IgD-negative memory B cell (primary cell): ENCODE measurements around the gene NTNG1. TPM values are rescaled to one million over a fixed set of nuclear protein-coding genes. Genes with fewer than 3 reads are reported as not detected.

Experiments
- H3K27ac Mint-ChIP-seq, 3 donors: one replicate each; pipeline ENCODE4 v1.8.0; 2020 to 2022; ENCODE audit warnings: mild to moderate bottlenecking in 3 of 3, mixed read lengths in 3 of 3, moderate library complexity in 1 of 3
- H3K27me3 Mint-ChIP-seq: one replicate; pipeline ENCODE4 v1.8.0; 2021; ENCODE audit warnings: mixed read lengths
- H3K36me3 Mint-ChIP-seq: one replicate; pipeline ENCODE4 v1.8.0; 2020; ENCODE audit warnings: mild to moderate bottlenecking, mixed read lengths
- H3K4me1 Mint-ChIP-seq, 3 donors: one replicate each; pipeline ENCODE4 v1.8.0; 2020 to 2022; ENCODE audit warnings: mixed read lengths in 3 of 3, mild to moderate bottlenecking in 1 of 3
- H3K4me3 Mint-ChIP-seq, 4 donors: one replicate each; pipeline ENCODE4 v1.8.0; 2020 to 2022; ENCODE audit warnings: mild to moderate bottlenecking in 4 of 4, mixed read lengths in 4 of 4, moderate library complexity in 3 of 4
- H3K9me3 Mint-ChIP-seq, 3 donors: one replicate each; pipeline ENCODE4 v1.8.0; 2020 to 2021; ENCODE audit warnings: mixed read lengths in 3 of 3, mild to moderate bottlenecking in 1 of 3
- polyA plus RNA-seq: library from polyadenylated mRNA; unstranded; fragments of 300-500 nt; fragmentation: Illumina TruSeq; gene quantifications from one replicate; pipeline ENCODE4 v1.2.3, GENCODE V29; 2021

NTNG1 gene
- polyA plus RNA-seq, 1 donor from 2014 or later = 6.5 TPM

DNA sequence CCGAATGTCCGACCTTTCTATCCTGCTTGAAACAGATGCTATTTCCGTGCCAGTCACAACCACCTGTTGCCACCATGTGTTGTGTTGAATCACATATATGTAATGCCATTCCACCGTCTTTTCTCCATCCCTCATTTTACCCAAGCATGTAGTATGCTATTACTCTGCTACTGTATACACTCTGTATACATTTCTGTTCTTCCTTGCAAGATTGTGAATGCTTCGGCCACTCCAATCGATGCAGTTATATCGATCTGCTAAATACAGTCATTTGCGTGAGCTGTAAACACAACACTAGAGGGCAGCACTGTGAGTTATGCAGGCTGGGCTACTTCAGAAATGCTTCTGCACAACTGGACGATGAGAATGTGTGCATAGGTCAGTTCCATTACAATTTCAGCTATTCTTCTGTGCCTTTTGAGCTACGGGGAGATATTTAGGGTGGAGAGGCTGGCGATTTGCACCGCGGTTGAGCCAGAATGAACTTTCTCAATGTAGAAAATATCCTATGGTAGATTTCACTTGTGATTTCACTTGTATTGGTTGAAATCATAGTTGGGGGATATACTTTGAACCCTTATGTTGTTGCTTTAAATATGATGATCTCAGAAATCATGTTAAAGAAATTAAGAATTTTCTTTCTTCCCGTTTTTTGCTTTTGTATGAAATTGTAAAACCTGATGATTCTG lies 289.8 kb downstream of the NTNG1 start:
- Mint-ChIP-seq H3K27ac (no peak overlapping the region), H3K36me3 (no peaks in the 10 kb centered on the region), H3K4me3 (peak overlapping the region in 1 of 4 donors; percentile 23), H3K4me1 (peaks cover 18 to 24% (median 21%) of the 10 kb centered on the region in 3 donors), H3K27me3 (no peaks in the 10 kb centered on the region), H3K9me3 (no peaks in the 10 kb centered on the region)

DNA sequence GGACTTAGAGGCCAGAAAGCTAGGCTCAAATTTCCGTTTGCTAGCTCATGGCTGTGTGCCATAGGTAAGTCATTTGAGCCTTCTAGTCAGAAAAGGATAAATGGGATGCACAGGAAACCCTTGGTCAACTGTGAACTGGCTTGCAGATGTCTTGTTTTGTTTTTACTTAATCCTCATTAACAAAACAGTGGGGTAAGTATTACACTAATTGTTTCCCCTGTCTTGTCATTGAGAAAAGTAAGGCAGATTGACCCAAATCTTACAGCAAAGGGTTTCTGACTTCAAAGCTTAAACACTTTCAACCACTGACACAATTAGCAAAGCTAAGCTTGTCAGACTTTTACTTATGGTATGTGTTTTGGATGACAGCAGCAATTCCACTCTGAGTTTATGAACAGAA lies 291.3 kb downstream of the NTNG1 start:
- no peak overlapping the region for H3K4me3 Mint-ChIP-seq
- no peak overlapping the region for H3K27ac Mint-ChIP-seq
- H3K36me3 Mint-ChIP-seq = no peaks in the 10 kb centered on the region
- no peaks in the 10 kb centered on the region for H3K27me3 Mint-ChIP-seq
- H3K9me3 Mint-ChIP-seq = no peaks in the 10 kb centered on the region
- peaks cover 24 to 29% (median 27%) of the 10 kb centered on the region in 3 donors for H3K4me1 Mint-ChIP-seq

DNA sequence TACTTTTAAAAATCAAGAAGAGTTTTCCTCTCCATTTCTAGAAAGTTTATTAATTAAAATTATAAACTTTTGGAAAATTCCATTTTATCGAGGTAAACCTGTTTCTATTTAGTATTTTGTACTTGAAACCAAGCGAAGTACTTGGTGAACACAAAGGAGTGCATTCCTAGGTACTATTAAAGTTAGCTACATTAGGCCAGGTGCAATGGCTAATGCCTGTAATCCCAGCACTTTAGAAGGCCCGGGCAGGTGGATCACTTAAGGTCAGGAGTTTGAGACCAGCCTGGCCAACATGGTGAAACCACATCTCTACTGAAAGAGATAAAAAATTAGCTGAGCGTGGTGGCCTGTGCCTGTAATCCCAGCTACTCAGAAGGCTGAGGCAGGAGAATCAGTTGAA lies 292.2 kb downstream of the NTNG1 start:
- Mint-ChIP-seq H3K27ac (no peak overlapping the region), H3K27me3 (no peaks in the 10 kb centered on the region), H3K4me1 (peaks cover 24 to 29% (median 27%) of the 10 kb centered on the region in 3 donors), H3K9me3 (no peaks in the 10 kb centered on the region), H3K36me3 (no peaks in the 10 kb centered on the region), H3K4me3 (no peak overlapping the region)

DNA sequence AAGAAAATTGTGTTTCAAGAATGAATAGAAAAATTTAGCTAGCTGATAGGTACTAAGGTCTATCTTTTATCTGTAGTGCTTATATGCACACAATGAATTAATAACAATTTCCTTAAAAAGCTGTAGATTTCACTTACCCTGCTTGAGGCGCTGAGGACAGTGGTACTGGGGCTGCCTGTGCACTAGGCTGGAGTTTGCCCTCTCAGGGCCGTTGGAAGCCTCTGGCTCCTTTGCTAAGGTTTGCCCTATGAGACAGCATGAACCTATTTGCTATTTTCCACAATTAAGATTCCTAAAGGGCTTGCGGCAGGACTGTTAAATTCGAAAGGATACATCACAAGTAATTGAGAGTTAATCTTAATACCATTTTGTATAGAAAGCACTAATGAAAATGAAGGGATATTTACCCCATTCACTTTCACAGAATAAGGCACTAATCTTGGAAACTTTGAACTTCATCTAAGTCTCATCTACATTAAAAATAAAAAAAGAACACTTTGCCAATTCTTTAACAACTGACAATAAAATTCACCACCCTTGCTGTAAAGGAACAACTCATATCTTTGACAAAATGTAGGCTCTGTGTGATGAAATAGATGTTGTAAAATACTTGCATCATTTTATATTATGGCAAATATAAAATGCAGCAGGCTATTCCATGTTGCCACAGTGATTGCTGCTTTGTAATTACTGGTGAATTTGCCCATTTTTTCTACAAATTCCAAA lies 293.0 kb downstream of the NTNG1 start:
- Mint-ChIP-seq H3K9me3 (no peaks in the 10 kb centered on the region), H3K4me3 (peak overlapping the region in 2 of 4 donors; percentile 25 to 70), H3K4me1 (peaks cover 24 to 30% (median 29%) of the 10 kb centered on the region in 3 donors), H3K27ac (no peak overlapping the region), H3K36me3 (no peaks in the 10 kb centered on the region), H3K27me3 (no peaks in the 10 kb centered on the region)

DNA sequence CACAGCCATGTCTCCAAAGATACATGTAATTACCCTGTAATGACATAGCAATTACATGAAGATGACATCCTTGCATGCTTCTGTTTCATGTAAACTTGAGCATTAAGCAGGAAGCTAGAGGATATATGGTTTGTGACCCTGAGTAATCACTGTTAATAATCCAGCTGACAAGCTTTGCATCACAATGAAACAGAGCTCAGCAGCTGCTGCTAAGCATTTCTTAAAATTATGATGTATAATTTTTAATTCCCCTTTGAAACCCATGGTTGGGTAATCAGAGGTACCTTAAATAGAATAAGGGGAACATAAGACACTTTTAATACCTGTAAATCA lies 293.5 kb downstream of the NTNG1 start:
- Mint-ChIP-seq H3K36me3 (no peaks in the 10 kb centered on the region), H3K4me1 (peaks cover 24 to 31% (median 29%) of the 10 kb centered on the region in 3 donors), H3K4me3 (peak overlapping the region in 1 of 4 donors; percentile 25), H3K27me3 (no peaks in the 10 kb centered on the region), H3K27ac (peak overlapping the region in 2 of 3 donors; percentile 39 to 91), H3K9me3 (no peaks in the 10 kb centered on the region)

DNA sequence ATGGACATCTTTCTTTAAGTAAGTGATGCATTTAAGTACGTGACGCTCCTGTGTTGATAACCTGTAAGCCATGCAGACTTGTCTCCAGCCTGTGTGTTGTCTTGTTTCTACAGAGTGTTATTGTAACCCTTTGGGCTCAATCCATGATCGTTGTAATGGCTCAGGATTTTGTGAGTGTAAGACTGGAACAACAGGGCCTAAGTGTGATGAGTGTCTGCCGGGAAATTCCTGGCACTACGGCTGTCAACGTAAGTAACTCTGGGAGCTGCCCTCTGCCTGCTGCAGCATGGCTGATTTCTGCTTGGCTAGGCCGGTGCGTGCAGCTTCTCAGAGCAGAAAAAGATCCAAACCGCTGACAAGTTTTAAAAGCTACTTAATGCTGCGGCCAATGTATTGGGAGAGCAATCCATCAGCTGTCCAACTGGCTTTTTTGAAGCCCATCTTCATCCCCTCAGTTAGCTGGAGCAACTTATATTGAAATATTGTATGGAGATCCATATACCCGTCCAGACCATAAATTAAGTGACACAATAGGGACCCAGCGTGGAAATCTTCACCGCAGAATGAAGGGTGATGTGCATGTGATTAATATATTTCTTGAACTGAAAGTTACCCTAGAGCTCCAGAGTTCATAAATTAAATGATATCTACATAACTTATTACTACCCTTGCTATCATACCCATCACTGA lies 295.9 kb downstream of the NTNG1 start:
- Mint-ChIP-seq H3K27me3 (no peaks in the 10 kb centered on the region), H3K4me1 (peaks cover 19 to 33% (median 26%) of the 10 kb centered on the region in 3 donors), H3K36me3 (peaks cover 2% of the 10 kb centered on the region), H3K27ac (no peak overlapping the region), H3K9me3 (no peaks in the 10 kb centered on the region), H3K4me3 (no peak overlapping the region)

DNA sequence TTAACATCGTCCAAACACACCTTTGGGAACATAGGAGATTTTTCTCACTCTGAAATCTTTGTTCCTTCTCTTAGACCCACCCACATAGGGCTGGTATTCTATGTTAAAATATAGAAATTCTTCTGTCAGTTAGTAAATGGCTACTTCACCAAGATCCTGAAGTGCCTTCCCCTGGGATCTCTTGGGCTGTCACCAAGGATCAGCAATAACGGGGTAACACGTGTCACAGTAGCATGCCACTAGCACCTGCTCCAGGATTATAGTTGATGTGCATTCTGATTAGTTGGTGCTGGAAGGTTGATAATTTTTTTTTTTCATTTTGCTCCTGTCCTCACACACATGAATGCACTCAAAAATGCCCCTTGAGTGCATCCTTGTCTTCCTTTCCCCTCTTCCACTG lies 298.7 kb downstream of the NTNG1 start:
- Mint-ChIP-seq H3K27ac (no peak overlapping the region), H3K36me3 (peaks cover 2% of the 10 kb centered on the region), H3K4me1 (peaks cover 14 to 32% (median 22%) of the 10 kb centered on the region in 3 donors), H3K4me3 (no peak overlapping the region), H3K27me3 (no peaks in the 10 kb centered on the region), H3K9me3 (no peaks in the 10 kb centered on the region)

DNA sequence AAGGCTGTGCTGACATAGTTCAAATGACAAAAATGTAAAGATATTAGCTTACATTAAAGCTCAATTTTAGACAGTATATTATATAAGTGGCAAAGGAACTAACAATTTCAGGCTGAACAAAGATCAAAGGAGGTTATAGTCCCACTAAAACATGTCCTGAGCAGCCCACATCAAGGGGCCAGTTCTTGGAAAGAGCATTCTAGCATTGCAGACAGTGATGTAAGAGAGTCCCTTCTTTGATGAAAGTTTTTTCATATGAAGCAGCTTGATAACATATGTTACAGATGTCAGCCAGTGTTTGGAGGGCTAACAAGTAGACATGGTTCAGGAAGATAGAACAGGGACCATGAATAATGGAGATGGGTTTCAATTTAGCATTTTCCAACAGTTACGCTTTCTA lies 301.7 kb downstream of the NTNG1 start:
- H3K9me3 Mint-ChIP-seq = peaks cover 0 to 6% (median 2%) of the 10 kb centered on the region in 3 donors
- peaks cover 10 to 32% (median 14%) of the 10 kb centered on the region in 3 donors for H3K4me1 Mint-ChIP-seq
- peaks cover 2% of the 10 kb centered on the region for H3K36me3 Mint-ChIP-seq
- H3K27me3 Mint-ChIP-seq = no peaks in the 10 kb centered on the region
- H3K27ac Mint-ChIP-seq = peak overlapping the region in 1 of 3 donors; percentile 52
- no peak overlapping the region for H3K4me3 Mint-ChIP-seq

DNA sequence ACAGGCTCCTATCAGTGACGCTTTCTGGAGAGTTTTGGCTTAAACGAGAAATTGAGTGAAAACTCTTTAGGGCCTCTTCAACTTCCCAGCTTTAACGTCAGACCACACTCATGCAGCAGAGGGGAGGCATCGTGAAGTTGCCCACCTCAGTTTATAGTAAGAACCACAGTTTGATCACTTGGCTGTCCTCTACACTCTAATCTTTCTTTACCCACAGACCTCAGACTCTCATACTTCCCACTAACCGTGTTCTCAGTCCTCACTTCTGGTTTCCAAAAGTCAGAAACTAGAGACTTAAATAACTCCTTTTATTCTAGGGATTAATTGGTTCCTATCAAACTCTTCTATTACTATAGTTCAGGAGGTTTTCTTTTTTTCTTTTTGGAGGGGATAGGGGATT lies 302.2 kb downstream of the NTNG1 start:
- peaks cover 2% of the 10 kb centered on the region for H3K36me3 Mint-ChIP-seq
- H3K27me3 Mint-ChIP-seq = no peaks in the 10 kb centered on the region
- H3K9me3 Mint-ChIP-seq = peaks cover 0 to 7% (median 2%) of the 10 kb centered on the region in 3 donors
- peaks cover 10 to 32% (median 14%) of the 10 kb centered on the region in 3 donors for H3K4me1 Mint-ChIP-seq
- peak overlapping the region in 1 of 3 donors; percentile 52 for H3K27ac Mint-ChIP-seq
- no peak overlapping the region for H3K4me3 Mint-ChIP-seq

DNA sequence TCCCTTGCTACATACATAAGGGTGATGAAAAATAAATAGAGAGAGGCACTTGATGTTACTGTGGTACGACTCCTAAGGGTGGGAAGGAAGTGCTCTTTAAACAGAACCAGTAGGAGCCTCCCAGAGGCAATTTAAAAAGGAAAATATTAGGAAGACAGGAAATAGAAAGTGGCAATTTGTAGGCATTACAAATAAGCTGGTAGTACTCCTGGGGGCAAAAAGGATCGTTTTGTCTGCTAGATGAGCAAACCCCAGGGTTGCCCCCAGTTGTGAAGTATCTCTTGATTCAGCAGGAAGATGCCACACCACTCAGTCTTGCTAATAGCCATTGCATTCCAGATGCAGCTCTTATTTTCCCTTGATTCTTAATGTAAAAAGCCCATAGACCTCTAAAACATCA lies 303.0 kb downstream of the NTNG1 start:
- no peak overlapping the region for H3K4me3 Mint-ChIP-seq
- peak overlapping the region in 1 of 3 donors; percentile 52 for H3K27ac Mint-ChIP-seq
- peaks cover 2% of the 10 kb centered on the region for H3K36me3 Mint-ChIP-seq
- H3K9me3 Mint-ChIP-seq = peaks cover 0 to 7% (median 4%) of the 10 kb centered on the region in 3 donors
- H3K27me3 Mint-ChIP-seq = no peaks in the 10 kb centered on the region
- peaks cover 11 to 33% (median 17%) of the 10 kb centered on the region in 3 donors for H3K4me1 Mint-ChIP-seq

DNA sequence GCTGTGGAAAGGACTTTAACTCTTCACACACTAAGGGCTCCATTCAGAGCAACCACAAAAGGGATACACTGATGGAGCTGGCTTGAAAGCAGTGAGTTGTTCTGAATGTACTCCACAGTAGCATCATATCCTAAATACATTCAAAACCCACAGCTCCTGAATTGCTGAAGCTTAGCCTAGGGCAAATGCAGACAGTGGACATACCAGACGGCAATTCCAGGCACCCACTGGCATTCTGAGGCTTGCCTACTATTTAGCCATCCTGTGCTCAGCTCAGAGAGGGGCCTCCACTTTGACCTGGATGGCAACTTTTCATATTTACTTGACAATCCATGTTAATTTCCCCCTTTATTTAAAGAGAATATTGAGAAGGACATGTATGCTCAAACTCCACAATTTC lies 303.5 kb downstream of the NTNG1 start:
- peaks cover 16 to 37% (median 21%) of the 10 kb centered on the region in 3 donors for H3K4me1 Mint-ChIP-seq
- no peaks in the 10 kb centered on the region for H3K27me3 Mint-ChIP-seq
- H3K27ac Mint-ChIP-seq = peak overlapping the region in 1 of 3 donors; percentile 26

DNA sequence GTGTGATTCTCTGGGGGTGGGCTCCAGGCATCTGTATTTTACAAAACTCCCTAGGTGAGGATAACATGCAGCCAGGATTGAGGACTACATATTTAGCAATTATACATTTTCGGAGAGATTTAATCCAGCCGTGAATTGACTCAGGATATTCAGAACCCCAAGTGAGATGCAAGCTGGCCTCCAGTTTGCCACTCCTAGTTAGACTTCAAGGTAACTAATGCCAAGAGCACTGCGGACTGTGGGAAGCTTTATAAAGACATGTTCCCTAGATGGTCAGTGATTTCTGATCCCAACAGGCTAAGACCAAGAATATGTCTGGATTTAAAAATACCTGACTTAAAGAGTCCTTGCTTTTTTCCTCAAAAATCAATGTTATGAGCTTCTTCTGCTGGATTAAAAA lies 308.5 kb downstream of the NTNG1 start:
- Mint-ChIP-seq H3K4me1 (peaks cover 42 to 63% (median 48%) of the 10 kb centered on the region in 3 donors), H3K4me3 (peak overlapping the region in 3 of 4 donors; percentile 39 to 73 (median 54)), H3K27me3 (no peaks in the 10 kb centered on the region), H3K36me3 (peaks cover 4% of the 10 kb centered on the region), H3K9me3 (peaks cover 0 to 7% (median 4%) of the 10 kb centered on the region in 3 donors), H3K27ac (peak overlapping the region in 1 of 3 donors; percentile 91)

More for the DNA sequence above, 303.5 kb downstream of the NTNG1 start:
- Mint-ChIP-seq H3K36me3 (peaks cover 5% of the 10 kb centered on the region), H3K9me3 (peaks cover 0 to 7% (median 4%) of the 10 kb centered on the region in 3 donors), H3K4me3 (no peak overlapping the region)

DNA sequence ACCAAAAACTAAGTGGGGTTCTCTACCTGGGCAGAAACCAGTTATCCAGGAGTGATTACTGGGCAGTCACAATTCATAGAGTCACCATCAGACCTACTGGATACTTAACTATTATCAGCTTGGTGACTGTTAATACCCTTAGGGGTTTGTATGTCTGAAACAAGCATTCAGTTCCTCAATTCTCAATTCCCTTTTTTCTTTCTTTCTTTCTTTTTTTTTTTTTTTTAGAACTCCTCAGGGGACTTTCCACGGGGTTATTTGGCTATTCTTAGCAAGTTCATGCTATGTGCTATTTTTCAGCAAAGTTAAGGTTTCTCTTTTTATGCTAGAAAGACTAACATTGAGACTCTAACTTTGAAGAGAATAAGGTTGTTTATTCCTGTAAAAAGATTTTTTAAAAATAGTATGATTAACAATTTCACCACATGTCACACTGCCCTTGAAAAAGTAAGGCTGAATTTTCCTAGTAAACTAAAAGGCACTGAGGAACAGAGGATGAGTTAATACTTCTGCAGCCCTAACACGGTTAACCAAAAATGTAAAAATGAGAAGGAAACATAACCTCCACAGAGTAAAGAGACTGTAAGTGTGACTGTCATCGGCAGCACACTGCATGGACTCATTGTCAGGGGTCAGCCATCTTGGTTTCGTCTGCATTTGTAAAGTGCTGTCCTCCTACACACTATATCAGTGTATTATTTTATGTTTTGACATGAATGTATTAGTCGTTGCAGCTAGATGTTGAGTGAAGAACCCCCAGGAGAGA lies 310.2 kb downstream of the NTNG1 start:
- Mint-ChIP-seq H3K4me3 (peak overlapping the region; percentile 77 to 95 (median 82)), H3K27ac (peak overlapping the region; percentile 89 to 99 (median 91)), H3K9me3 (peaks cover 0 to 7% (median 2%) of the 10 kb centered on the region in 3 donors), H3K36me3 (peaks cover 4% of the 10 kb centered on the region), H3K27me3 (no peaks in the 10 kb centered on the region), H3K4me1 (peaks cover 43 to 70% (median 52%) of the 10 kb centered on the region in 3 donors)

DNA sequence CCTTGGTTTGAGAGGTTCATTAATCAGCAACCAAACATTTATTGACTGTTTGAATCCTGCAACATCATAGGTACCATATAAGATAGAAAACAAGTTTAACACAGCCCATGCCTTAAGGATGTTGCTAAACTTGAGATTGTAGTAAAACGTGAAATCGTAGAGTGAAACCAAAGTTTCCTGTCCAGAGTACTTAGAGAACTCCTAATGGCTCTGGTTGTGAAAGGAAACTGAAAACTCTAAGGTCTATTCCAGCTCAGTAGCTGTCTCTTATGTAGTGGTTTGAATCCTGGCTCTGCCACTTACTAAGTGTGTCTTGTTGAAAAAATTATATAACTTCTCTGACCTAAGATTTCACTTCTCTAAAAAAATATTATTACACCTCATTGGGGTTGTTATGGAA lies 310.9 kb downstream of the NTNG1 start:
- Mint-ChIP-seq H3K4me3 (peak overlapping the region; percentile 77 to 95 (median 82)), H3K36me3 (peaks cover 4% of the 10 kb centered on the region), H3K27me3 (no peaks in the 10 kb centered on the region), H3K27ac (peak overlapping the region; percentile 89 to 99 (median 91)), H3K4me1 (peaks cover 43 to 69% (median 48%) of the 10 kb centered on the region in 3 donors), H3K9me3 (peaks cover 0 to 7% (median 2%) of the 10 kb centered on the region in 3 donors)
